C4-2B (cell line): Measurements from ENCODE around the gene AMBP.

Experiments
- ZFX ChIP-seq: fragments of 450-650 bp; IDR thresholded peaks from 2 replicates; pipeline ENCODE4 v1.6.1; 2017
- TF ChIP-seq, protein P1 (sequence below): fragments of 450-650 bp; conservative IDR thresholded peaks from 2 replicates; pipeline ENCODE4 v1.5.1; 2017; ENCODE audit warnings: mild to moderate bottlenecking

- TF ChIP-seq, protein P1, sequence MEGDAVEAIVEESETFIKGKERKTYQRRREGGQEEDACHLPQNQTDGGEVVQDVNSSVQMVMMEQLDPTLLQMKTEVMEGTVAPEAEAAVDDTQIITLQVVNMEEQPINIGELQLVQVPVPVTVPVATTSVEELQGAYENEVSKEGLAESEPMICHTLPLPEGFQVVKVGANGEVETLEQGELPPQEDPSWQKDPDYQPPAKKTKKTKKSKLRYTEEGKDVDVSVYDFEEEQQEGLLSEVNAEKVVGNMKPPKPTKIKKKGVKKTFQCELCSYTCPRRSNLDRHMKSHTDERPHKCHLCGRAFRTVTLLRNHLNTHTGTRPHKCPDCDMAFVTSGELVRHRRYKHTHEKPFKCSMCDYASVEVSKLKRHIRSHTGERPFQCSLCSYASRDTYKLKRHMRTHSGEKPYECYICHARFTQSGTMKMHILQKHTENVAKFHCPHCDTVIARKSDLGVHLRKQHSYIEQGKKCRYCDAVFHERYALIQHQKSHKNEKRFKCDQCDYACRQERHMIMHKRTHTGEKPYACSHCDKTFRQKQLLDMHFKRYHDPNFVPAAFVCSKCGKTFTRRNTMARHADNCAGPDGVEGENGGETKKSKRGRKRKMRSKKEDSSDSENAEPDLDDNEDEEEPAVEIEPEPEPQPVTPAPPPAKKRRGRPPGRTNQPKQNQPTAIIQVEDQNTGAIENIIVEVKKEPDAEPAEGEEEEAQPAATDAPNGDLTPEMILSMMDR, result no peak
- no peak for TF ChIP-seq ZFX
These were observed 17.4 kb downstream of the AMBP start for GRCh38 chr9:114060711-114061110.
